Endothelial cell of umbilical vein (primary cell): Measurements from ENCODE around the gene CPXM2. TPM values are rescaled to one million over a fixed set of nuclear protein-coding genes. Genes with fewer than 3 reads are reported as not detected.

Source experiments
- BruUV-seq: library from RNA; stranded (reverse); fragments of 400-500 nt; replicated peaks from 2 replicates; lab custom pipeline; 2021; lab: Mats Ljungman, UMichigan
- CTCF ChIA-PET: fragments of 300-600, 350-600 bp; sonication (Branson Sonifier 250); formaldehyde crosslinking; loops from one replicate; lab custom pipeline; 2021; ENCODE audit warnings: antibody characterized with exemption, inconsistent platforms; lab: Charles Lee
- POLR2A ChIA-PET: fragments of 300-600, 350-600 bp; sonication (Branson Sonifier 250); formaldehyde crosslinking; loops from one replicate; lab custom pipeline; 2021; ENCODE audit warnings: antibody characterized with exemption, inconsistent platforms; lab: Charles Lee
- DNase-seq: peaks from one replicate; pipeline ENCODE4 v3.0.0-alpha.2; 2011; ENCODE audit warnings: low read depth, low spot score
- FAIRE-seq: peaks from 2 replicates; lab custom pipeline; 2011; peaks lifted over from hg19 to GRCh38; lab: Jason Lieb, UNC
- H2AFZ ChIP-seq: 2 replicates; pipeline ENCODE4 v1.6.0; 2012; ENCODE audit warnings: low read depth, low read length, control low read depth, inconsistent platforms
- H3K27ac ChIP-seq: 2 replicates; pipeline ENCODE4 v1.5.1; 2011; ENCODE audit warnings: low read depth, mild to moderate bottlenecking, control low read depth, low read length, moderate library complexity; ENCODE audit not compliant: insufficient read depth
- H3K27me3 ChIP-seq, 2 experiments: 2 replicates each; pipeline versions ENCODE4 v1.6.0 to v1.6.1; 2011; ENCODE audit warnings: low read length in 2 of 2, mixed read lengths in 1 of 2; ENCODE audit not compliant: control insufficient read depth in 2 of 2, insufficient read depth in 2 of 2
- H3K36me3 ChIP-seq, 2 experiments: 2 replicates in 1 of 2; 3 replicates in 1 of 2; pipeline ENCODE4 v1.5.1; 2011; ENCODE audit warnings: low read length in 2 of 2, mild to moderate bottlenecking in 1 of 2, moderate library complexity in 1 of 2; ENCODE audit not compliant: control insufficient read depth in 2 of 2, insufficient read depth in 2 of 2; ENCODE audit errors: extremely low read depth in 1 of 2
- H3K4me1 ChIP-seq: 3 replicates; pipeline ENCODE4 v1.5.1; 2011; ENCODE audit warnings: mild to moderate bottlenecking, low read length; ENCODE audit not compliant: control insufficient read depth, insufficient read depth; ENCODE audit errors: extremely low read depth
- H3K4me2 ChIP-seq: 2 replicates; pipeline ENCODE4 v1.6.1; 2011; ENCODE audit warnings: low read length, control low read depth, mixed read lengths; ENCODE audit not compliant: insufficient read depth
- H3K4me3 ChIP-seq, 3 experiments: fragments of 200-600 bp in 1 of 3; sonication (generic), shearing (Covaris generic) in 1 of 3; replicated peaks in 1 of 3; 2 replicates each; pipeline ENCODE4 v1.5.1; 2011 to 2016; ENCODE audit warnings: control low read depth in 3 of 3, low read length in 3 of 3, mild to moderate bottlenecking in 2 of 3, inconsistent platforms in 1 of 3, low read depth in 1 of 3, moderate library complexity in 1 of 3; ENCODE audit not compliant: insufficient read depth in 1 of 3
- H3K79me2 ChIP-seq: 2 replicates; pipeline ENCODE4 v1.6.0; 2012; ENCODE audit warnings: low read length, inconsistent platforms; ENCODE audit not compliant: control insufficient read depth, insufficient read depth
- H3K9ac ChIP-seq: replicated peaks from 2 replicates; pipeline ENCODE3; 2011; ENCODE audit warnings: low read length, control low read depth; ENCODE audit not compliant: insufficient read depth; ENCODE audit errors: extremely low read depth
- H3K9me1 ChIP-seq: replicated peaks from 3 replicates; pipeline ENCODE4 v1.6.0; 2011; ENCODE audit warnings: mild to moderate bottlenecking, low read length; ENCODE audit not compliant: control insufficient read depth, insufficient read depth; ENCODE audit errors: extremely low read depth
- H3K9me3 ChIP-seq: replicated peaks from 2 replicates; pipeline ENCODE4 v1.5.1; 2012; ENCODE audit warnings: low read length, inconsistent platforms; ENCODE audit not compliant: control insufficient read depth, insufficient read depth
- H4K20me1 ChIP-seq: replicated peaks from 2 replicates; pipeline ENCODE3; 2011; ENCODE audit warnings: mild to moderate bottlenecking, low read length; ENCODE audit not compliant: control insufficient read depth, insufficient read depth; ENCODE audit errors: extremely low read depth
- CTCF ChIP-seq, 2 donors: IDR thresholded peaks; 1 replicate in 1 of 2; 2 replicates in 1 of 2; pipeline ENCODE4 v1.5.1; 2011; ENCODE audit warnings: low read length in 2 of 2, mild to moderate bottlenecking in 2 of 2, moderate library complexity in 2 of 2, control low read depth in 1 of 2, inconsistent platforms in 1 of 2, low read depth in 1 of 2; ENCODE audit not compliant: insufficient read depth in 1 of 2; ENCODE audit errors: extremely low read depth in 1 of 2
- EZH2 ChIP-seq: IDR thresholded peaks from 2 replicates; pipeline ENCODE4 v1.6.1; 2012; ENCODE audit warnings: borderline replicate concordance, low read depth, mild to moderate bottlenecking, moderate library complexity, low read length, inconsistent platforms; ENCODE audit not compliant: severe bottlenecking
- FOS ChIP-seq: IDR thresholded peaks from 2 replicates; pipeline ENCODE4 v1.6.1; 2011; ENCODE audit warnings: mild to moderate bottlenecking, low read length, moderate library complexity, borderline replicate concordance; ENCODE audit not compliant: insufficient read depth
- GATA2 ChIP-seq: IDR thresholded peaks from 2 replicates; pipeline ENCODE4 v1.7.0; 2011; ENCODE audit warnings: low read depth, mild to moderate bottlenecking, moderate library complexity, mixed read lengths, low read length; ENCODE audit not compliant: insufficient read length, insufficient read depth
- JUN ChIP-seq: IDR thresholded peaks from 2 replicates; pipeline ENCODE4 v1.6.1; 2011; ENCODE audit warnings: borderline replicate concordance, low read depth; ENCODE audit not compliant: insufficient read length, insufficient read depth
- MAX ChIP-seq: IDR thresholded peaks from 2 replicates; pipeline ENCODE4 v1.6.1; 2011; ENCODE audit not compliant: insufficient read depth, insufficient read length
- MYC ChIP-seq: IDR thresholded peaks from one replicate; pipeline ENCODE4 v1.6.1; 2011; ENCODE audit warnings: mild to moderate bottlenecking, low read depth, low read length
- POLR2A ChIP-seq: IDR thresholded peaks from 2 replicates; pipeline ENCODE4 v1.6.1; 2012; ENCODE audit warnings: low read depth, mild to moderate bottlenecking, control low read depth, low read length
- POLR2AphosphoS5 ChIP-seq: IDR thresholded peaks from 2 replicates; pipeline ENCODE4 v1.6.1; 2012; ENCODE audit warnings: low read depth, mild to moderate bottlenecking, control low read depth, low read length, moderate library complexity; ENCODE audit not compliant: insufficient read depth
- dilution Hi-C: fragments of 300-500 bp; cut with MboI; formaldehyde crosslinking; loops from one replicate; pipeline ENCODE4 v1.15.0; 2019; ENCODE audit warnings: low sequenced_read_pairs; ENCODE audit not compliant: extremely low pct_ligation_motif_present
- intact Hi-C: fragments of 100-400 bp; cut with micrococcal nuclease; formaldehyde crosslinking; loops from one replicate; pipeline ENCODE4 v1.10.0; 2022
- polyA plus RNA-seq, 4 experiments: library from polyadenylated mRNA; depleted of rRNA in 3 of 4; stranded (reverse) in 3 of 4; unstranded in 1 of 4; fragments of >200 nt; gene quantifications; 2 replicates each; pipeline versions ENCODE4 v1.2.1 to v1.2.3, GENCODE V29; 2011 to 2012; ENCODE audit warnings: missing spikeins in 1 of 4
- total RNA-seq: library from RNA; stranded (reverse); gene quantifications from 2 replicates; pipeline ENCODE4 v1.2.3, GENCODE V29; 2021

CPXM2 gene
- total and polyA plus RNA-seq, 2 donors (not counting 3 experiments of a cell fraction or from before 2014, with no cell fraction given), result 1.8 to 2.7 TPM

- no peaks in the 10 kb centered on the region for H3K9me1 ChIP-seq
- CTCF ChIA-PET, result no interaction called here
- H3K4me2 ChIP-seq, result no peak overlapping the region
- dilution Hi-C loops (no loop called here), intact Hi-C loops (no loop called here)
- no peaks in the 10 kb centered on the region for H3K27me3 ChIP-seq
- POLR2A ChIA-PET, result no interaction called here
- H3K4me1 ChIP-seq, result no peaks in the 10 kb centered on the region
- H3K27ac ChIP-seq, result no peak overlapping the region
- no peaks in the 10 kb centered on the region for H3K36me3 ChIP-seq
- FAIRE-seq (no peak), DNase-seq (no peak)
- TF ChIP-seq POLR2AphosphoS5 (no peak), POLR2A (no peak), CTCF (IDR thresholded peaks at IDR 0.05; ENCODE audit: extremely low read depth in 1 of 2, insufficient read depth in 1 of 2, low read depth in 1 of 2, low read length in 2 of 2) (no peak), FOS (no peak), EZH2 (no peak), MAX (no peak), MYC (no peak), JUN (no peak), GATA2 (no peak)
- no peak overlapping the region for H3K4me3 ChIP-seq
- BruUV-seq, result no TSS peak
- no peak overlapping the region for H2AFZ ChIP-seq
- H3K9me3 ChIP-seq, result no peaks in the 10 kb centered on the region
- no peaks in the 10 kb centered on the region for H4K20me1 ChIP-seq
- no peak overlapping the region for H3K9ac ChIP-seq
- H3K79me2 ChIP-seq, result no peaks in the 10 kb centered on the region
Measured at GRCh38 chr10:123906296-123906695, 14.7 kb upstream of the CPXM2 start.
